HCT116 (cell line): ENCODE data around the gene PEAK1. TPM values are rescaled to one million over a fixed set of nuclear protein-coding genes. Genes with fewer than 3 reads are reported as not detected.

ENCODE experiments used
- ATAC-seq: fragments of 200-7000 bp; cut with Tn5 transposase; 2 replicates; pipeline ENCODE4 v1.9.1; 2020; ENCODE audit warnings: mild to moderate bottlenecking, moderate library complexity
- BruUV-seq: library from RNA; stranded (reverse); fragments of 400-500 nt; replicated peaks from 2 replicates; lab custom pipeline; 2021; lab: Mats Ljungman, UMichigan
- CTCF ChIA-PET: fragments of 300-600 bp; sonication (Branson Sonifier 250); formaldehyde crosslinking; loops from one replicate; lab custom pipeline; 2021; ENCODE audit warnings: antibody characterized with exemption; lab: Charles Lee
- POLR2A ChIA-PET: fragments of 300-600, 350-600 bp; sonication (Branson Sonifier 250); formaldehyde crosslinking; loops from one replicate; lab custom pipeline; 2021; ENCODE audit warnings: antibody characterized with exemption; lab: Charles Lee
- RAD21 ChIA-PET, 2 experiments: fragments of 300-600 bp; sonication (Branson Sonifier 250); formaldehyde crosslinking; loops; one replicate each; lab custom pipeline; 2023; ENCODE audit warnings: low total read pairs in 2 of 2; ENCODE audit not compliant: uncharacterized antibody in 2 of 2, unreplicated experiment in 2 of 2, low non-redundant PET in 1 of 2; lab: Charles Lee
- DNase-seq: peaks from one replicate; pipeline ENCODE4 v3.0.0-alpha.2; 2010; ENCODE audit warnings: low read depth, low spot score
- H2AFZ ChIP-seq: fragments of 200-600 bp; shearing (Covaris generic), sonication (generic); 2 replicates; pipeline ENCODE4 v1.6.1; 2017; ENCODE audit warnings: low read depth, mixed run types, mixed read lengths, antibody characterized with exemption, low read length; ENCODE audit not compliant: poor library complexity, severe bottlenecking
- H3K27ac ChIP-seq: 2 replicates; pipeline ENCODE4 v1.5.1; 2012; ENCODE audit warnings: low read depth, low read length
- H3K27me3 ChIP-seq: fragments of 200-600 bp; sonication (generic); 2 replicates; pipeline ENCODE4 v1.6.1; 2016; ENCODE audit warnings: mixed run types, low read length, mixed read lengths; ENCODE audit not compliant: insufficient read depth
- H3K36me3 ChIP-seq, 2 experiments: fragments of 200-500 bp in 1 of 2; fragments of 200-600 bp in 1 of 2; sonication (Bioruptor generic) in 1 of 2; sonication (generic) in 1 of 2; 2 replicates each; pipeline versions ENCODE4 v1.5.1 to v1.6.1; 2014 to 2016; ENCODE audit warnings: low read length in 2 of 2, inconsistent platforms in 1 of 2, mixed read lengths in 1 of 2, mixed run types in 1 of 2; ENCODE audit not compliant: insufficient read depth in 2 of 2, control insufficient read depth in 1 of 2
- H3K4me1 ChIP-seq, 2 experiments: fragments of 200-600 bp in 1 of 2; sonication (generic) in 1 of 2; 2 replicates each; pipeline versions ENCODE4 v1.5.1 to v1.6.1; 2012 to 2017; ENCODE audit warnings: low read length in 2 of 2, inconsistent platforms in 1 of 2, mild to moderate bottlenecking in 1 of 2, mixed read lengths in 1 of 2, mixed run types in 1 of 2, moderate library complexity in 1 of 2; ENCODE audit not compliant: insufficient read depth in 2 of 2, control insufficient read depth in 1 of 2
- H3K4me2 ChIP-seq: fragments of 200-600 bp; sonication (generic); 2 replicates; pipeline ENCODE4 v1.6.1; 2017; ENCODE audit warnings: mixed run types, low read length, mixed read lengths
- H3K4me3 ChIP-seq, 2 experiments: fragments of 200-600 bp in 1 of 2; sonication (generic) in 1 of 2; replicated peaks in 1 of 2; 2 replicates each; pipeline ENCODE4 v1.5.1; 2011 to 2016; ENCODE audit warnings: low read length in 2 of 2, control low read depth in 1 of 2, low read depth in 1 of 2, mild to moderate bottlenecking in 1 of 2, mixed read lengths in 1 of 2, mixed run types in 1 of 2
- H3K79me2 ChIP-seq: fragments of 200-600 bp; sonication (generic); 2 replicates; pipeline ENCODE4 v1.6.1; 2017; ENCODE audit warnings: mild to moderate bottlenecking, mixed run types, low read length, moderate library complexity, mixed read lengths; ENCODE audit not compliant: insufficient read depth
- H3K9ac ChIP-seq: fragments of 200-600 bp; sonication (generic); 2 replicates; pipeline ENCODE4 v1.6.1; 2016; ENCODE audit warnings: low read length, mixed read lengths
- H3K9me2 ChIP-seq: fragments of 200-600 bp; sonication (generic), shearing (Covaris generic); 2 replicates; pipeline ENCODE4 v1.6.1; 2017; ENCODE audit warnings: mixed run types, mild to moderate bottlenecking, moderate library complexity; ENCODE audit not compliant: insufficient read depth
- H3K9me3 ChIP-seq, 2 experiments: fragments of 200-500 bp in 1 of 2; fragments of 200-600 bp in 1 of 2; sonication (Bioruptor generic) in 1 of 2; sonication (generic) in 1 of 2; 2 replicates each; pipeline ENCODE4 v1.6.1; 2014 to 2017; ENCODE audit warnings: low read length in 2 of 2, mixed read lengths in 2 of 2, inconsistent platforms in 1 of 2, low read depth in 1 of 2, mild to moderate bottlenecking in 1 of 2, mixed run types in 1 of 2, moderate library complexity in 1 of 2; ENCODE audit not compliant: control insufficient read depth in 1 of 2, insufficient read depth in 1 of 2
- H4K20me1 ChIP-seq: fragments of 200-600 bp; sonication (generic), shearing (Covaris generic); 2 replicates; pipeline ENCODE4 v1.6.1; 2017; ENCODE audit warnings: mixed run types, mild to moderate bottlenecking, moderate library complexity; ENCODE audit not compliant: insufficient read depth
- EGR1 ChIP-seq: IDR thresholded peaks from 2 replicates; pipeline ENCODE4 v1.6.1; 2012; ENCODE audit warnings: low read depth
- EZH2phosphoT487 ChIP-seq: fragments of 200-600 bp; IDR thresholded peaks from 2 replicates; pipeline ENCODE4 v1.6.1; 2018; ENCODE audit warnings: antibody characterized with exemption, borderline replicate concordance
- FOSL1 ChIP-seq: IDR thresholded peaks from 2 replicates; pipeline ENCODE4 v1.6.1; 2012; ENCODE audit warnings: low read depth
- MAX ChIP-seq: IDR thresholded peaks from 2 replicates; pipeline ENCODE4 v1.6.1; 2012
- POLR2AphosphoS5 ChIP-seq: IDR thresholded peaks from 2 replicates; pipeline ENCODE4 v1.6.1; 2011; ENCODE audit warnings: mild to moderate bottlenecking, low read depth, low read length, moderate library complexity
- SIN3A ChIP-seq: IDR thresholded peaks from 2 replicates; pipeline ENCODE4 v1.6.1; 2012; ENCODE audit warnings: low read depth
- SRF ChIP-seq: IDR thresholded peaks from 2 replicates; pipeline ENCODE4 v1.6.1; 2012; ENCODE audit warnings: low read depth
- TCF7L2 ChIP-seq: IDR thresholded peaks from 2 replicates; pipeline ENCODE4 v1.7.0; 2011; ENCODE audit warnings: borderline replicate concordance, inconsistent platforms; ENCODE audit not compliant: insufficient read depth, insufficient read length; ENCODE audit errors: extremely low read depth
- ZBTB33 ChIP-seq: IDR thresholded peaks from 2 replicates; pipeline ENCODE4 v1.6.1; 2011; ENCODE audit warnings: mild to moderate bottlenecking, low read length, moderate library complexity; ENCODE audit not compliant: insufficient replicate concordance; ENCODE audit errors: extremely low read depth
- ZFX ChIP-seq: fragments of 450-650 bp; IDR thresholded peaks from 2 replicates; pipeline ENCODE4 v1.6.1; 2017
- intact Hi-C: fragments of 100-400 bp; cut with micrococcal nuclease; formaldehyde crosslinking; loops from 2 replicates; pipeline ENCODE4 v1.10.0; 2022
- total RNA-seq: library from RNA; stranded (reverse); gene quantifications from one replicate; pipeline ENCODE4 v1.2.1, GENCODE V29; 2021; ENCODE audit not compliant: unreplicated experiment

The PEAK1 gene
- total RNA-seq, 1 experiment from 2014 or later = 23.4 TPM

- TF ChIP-seq ZBTB33 = no peak
- TF ChIP-seq SRF = no peak
- TF ChIP-seq EZH2phosphoT487 = no peak
- TF ChIP-seq POLR2AphosphoS5 = no peak
- no peak for TF ChIP-seq MAX
These were observed 35.0 kb upstream of the PEAK1 start (continued) for GRCh38 chr15:77454951-77455350.

GRCh38 chr15:77454265-77454664, 34.4 kb upstream of the PEAK1 start:
- intact Hi-C loops = no loop called here
- Histone ChIP-seq H3K27me3 (no peaks in the 10 kb centered on the region), H4K20me1 (no peaks in the 10 kb centered on the region), H3K4me2 (no peak overlapping the region), H3K4me3 (no peak overlapping the region), H3K36me3 (peaks cover 0 to under 1% of the 10 kb centered on the region in 2 experiments; a peak in 1 of 4 replicates), H2AFZ (no peak overlapping the region), H3K9me3 (no peaks in the 10 kb centered on the region), H3K9me2 (no peaks in the 10 kb centered on the region), H3K79me2 (no peaks in the 10 kb centered on the region), H3K27ac (no peak overlapping the region), H3K9ac (no peak overlapping the region), H3K4me1 (no peaks in the 10 kb centered on the region; a peak in 1 of 4 replicates)
- DNase-seq = no peak
- BruUV-seq = no TSS peak
- RAD21 ChIA-PET = no interaction called here
- ATAC-seq = no peak
- CTCF ChIA-PET = no interaction called here
- TF ChIP-seq EGR1 (no peak), TCF7L2 (no peak), FOSL1 (no peak), SIN3A (no peak), ZFX (no peak)
- POLR2A ChIA-PET = no interaction called here
